Activated CD8-positive, alpha-beta T cell treated with anti-CD3 and anti-CD28 coated beads, Interleukin-2, amount 10 ng/mL, durations not matched to agents 7 days and 5 days (primary cell): ENCODE measurements around the gene BLMH. TPM values are rescaled to one million over a fixed set of nuclear protein-coding genes. Genes with fewer than 3 reads are reported as not detected.

Source experiments
- total RNA-seq, 2 experiments: library from RNA; stranded (reverse); gene quantifications; one replicate each; pipeline ENCODE4 v1.2.3, GENCODE V29; 2021

Gene BLMH
- total RNA-seq, 2 experiments from 2014 or later = 57.9 to 61.1 TPM

Other genes with a start within 250 kb of the BLMH start
- 10 to 100 TPM; 19.6 to 21.3 TPM for gene NSRP1, start 175.1 kb downstream of the BLMH start, total RNA-seq
- gene SLC6A4, start 56.2 kb downstream of the BLMH start, total RNA-seq = under 1 TPM in 1 of 2 experiments, not detected in 1; 0.10 TPM
- gene TMIGD1, start 42.1 kb upstream of the BLMH start, total RNA-seq = not detected
- gene CPD, start 87.0 kb upstream of the BLMH start, total RNA-seq = 10 to 100 TPM; 18.6 to 19.1 TPM
- 10 to 100 TPM; 41.5 to 44.0 TPM for gene GOSR1, start 185.5 kb upstream of the BLMH start, total RNA-seq